Occipital lobe (tissue), 2 donors: Measurements from ENCODE around the gene MYH3. TPM values are rescaled to one million over a fixed set of nuclear protein-coding genes. Genes with fewer than 3 reads are reported as not detected.

ENCODE experiments used
- DNase-seq: peaks from one replicate; lab custom pipeline; 2025; lab: John Stamatoyannopoulos, UW
- total RNA-seq: library from RNA; depleted of rRNA; stranded (reverse); fragments of >200 nt; gene quantifications from one replicate; pipeline ENCODE4 v1.2.3, GENCODE V29; 2014

MYH3 gene
- total RNA-seq, 1 donor from 2014 or later = 1.4 TPM

DNA sequence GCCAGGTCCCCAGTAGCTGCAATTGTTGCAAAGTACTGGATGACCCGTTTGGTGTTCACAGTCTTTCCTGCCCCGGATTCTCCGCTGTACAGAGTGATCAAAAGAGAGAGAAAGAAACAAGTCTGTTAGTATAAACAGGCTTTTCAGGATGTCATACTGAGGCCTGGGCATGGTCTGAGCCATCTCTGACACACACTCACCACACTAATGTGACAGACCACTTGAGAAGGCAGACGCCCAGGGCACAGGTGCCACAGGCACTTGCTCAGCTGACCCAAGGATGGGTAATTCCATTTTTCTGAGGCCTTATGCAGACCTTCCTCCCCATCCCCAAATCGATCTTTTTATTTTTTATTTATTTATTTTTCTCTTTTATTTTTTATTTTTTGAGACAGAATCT is 7.5 kb downstream of the MYH3 start:
- no peak for DNase-seq

DNA sequence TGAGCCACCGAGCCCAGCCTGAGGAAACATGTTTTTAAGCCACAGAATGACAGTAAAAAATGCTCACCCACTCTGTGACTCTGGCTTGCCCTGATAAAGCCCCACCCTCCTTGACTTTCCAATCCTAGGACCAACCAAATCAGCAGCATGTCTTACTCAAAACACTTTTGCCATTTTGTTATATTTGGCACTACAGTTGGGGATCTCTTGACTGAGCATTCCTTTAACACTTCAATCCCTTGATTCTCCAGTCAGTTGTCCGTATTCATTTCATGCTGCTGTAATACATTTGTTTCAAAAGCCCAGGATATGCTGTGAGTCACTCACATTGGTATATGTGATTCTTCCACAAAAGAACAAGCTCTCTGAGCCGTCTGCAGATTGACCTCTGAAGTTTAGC is 8.2 kb downstream of the MYH3 start:
- no peak for DNase-seq

- no peak for DNase-seq
Observed at GRCh38 chr17:10648381-10648780, 8.7 kb downstream of the MYH3 start.

- DNase-seq = peak; percentile 40
Observed at GRCh38 chr17:10646392-10646990, 10.6 kb downstream of the MYH3 start.

- DNase-seq = no peak
Observed at GRCh38 chr17:10640475-10640874, 16.6 kb downstream of the MYH3 start.

DNA sequence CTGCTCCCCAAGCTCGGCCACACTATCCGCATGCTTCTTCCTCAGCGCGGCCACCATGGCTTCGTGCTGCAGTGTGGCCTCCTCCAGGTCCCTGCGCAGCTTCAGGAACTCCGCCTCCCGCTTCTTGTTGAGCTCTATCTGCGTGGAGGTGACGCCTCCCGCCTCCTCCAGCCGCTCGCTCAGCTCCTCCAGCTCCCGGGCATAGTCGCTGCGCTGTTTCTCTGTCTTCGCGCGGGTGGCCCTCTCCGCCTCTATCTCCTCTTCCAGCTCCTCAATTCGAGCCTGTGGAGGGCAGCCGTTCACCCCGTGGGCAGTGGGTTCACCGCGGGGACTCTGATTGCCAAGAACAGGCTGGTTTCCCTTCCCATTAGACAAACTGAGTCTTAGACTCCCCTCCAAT is 19.0 kb downstream of the MYH3 start:
- DNase-seq = no peak

GRCh38 chr17:10635290-10635689 is 21.8 kb downstream of the MYH3 start:
- DNase-seq = no peak

GRCh38 chr17:10633738-10634379 is 23.2 kb downstream of the MYH3 start:
- DNase-seq = no peak

- no peak for DNase-seq
Observed at GRCh38 chr17:10631701-10632100, 25.4 kb downstream of the MYH3 start.

DNA sequence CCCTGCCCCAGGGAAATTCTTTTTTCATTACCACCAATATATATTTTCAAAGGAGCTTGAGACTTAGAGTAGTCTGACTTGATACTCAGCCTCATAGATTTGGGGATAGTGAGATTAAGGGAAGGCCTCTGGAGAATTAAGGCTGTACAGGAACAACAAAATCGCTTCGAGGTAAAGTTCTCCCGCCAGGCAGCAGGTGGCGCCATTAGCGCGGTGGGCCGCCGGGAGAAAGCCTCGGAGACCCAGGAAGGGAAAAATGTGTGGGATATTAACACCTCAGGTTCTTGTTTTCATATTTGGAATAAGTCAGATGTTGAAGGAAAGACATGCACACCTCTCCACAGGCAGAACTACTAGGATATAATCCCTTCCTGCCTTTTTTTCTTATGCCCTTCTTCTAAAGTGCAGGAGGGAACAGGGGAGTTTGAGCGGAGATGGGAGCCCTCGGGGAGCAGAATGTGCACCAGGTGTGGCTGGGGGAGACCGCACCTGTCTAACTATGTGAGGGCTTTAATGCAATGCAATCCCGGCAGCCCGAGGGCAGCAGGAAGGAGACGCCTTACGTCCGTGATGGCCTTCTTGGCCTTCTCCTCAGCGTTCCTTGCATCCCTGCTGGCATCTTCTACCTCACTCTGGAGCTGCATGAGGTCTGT is 25.9 kb downstream of the MYH3 start:
- DNase-seq = no peak

- no peak for DNase-seq
Observed at GRCh38 chr17:10629706-10630105, 27.4 kb downstream of the MYH3 start.

DNA sequence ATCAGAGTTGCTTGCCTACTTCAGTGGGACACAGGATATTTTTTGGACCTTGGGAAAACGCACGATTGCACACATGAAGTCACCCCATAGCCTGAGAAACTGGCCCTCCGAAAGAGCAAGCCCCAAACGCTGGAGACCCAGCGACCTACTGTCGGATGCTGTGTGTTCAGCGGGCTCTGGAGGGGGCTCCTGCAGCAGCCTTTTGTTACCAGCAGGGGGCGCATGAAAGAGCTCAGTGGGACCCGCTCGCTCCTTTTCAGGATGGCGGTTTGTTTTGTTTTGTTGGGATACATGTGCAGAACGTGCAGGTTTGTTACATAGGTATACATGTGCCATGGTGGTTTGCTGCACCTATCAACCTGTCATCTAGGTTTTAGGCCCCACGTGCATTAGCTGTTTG is 28.4 kb downstream of the MYH3 start:
- DNase-seq = no peak

- no peak for DNase-seq
Observed at GRCh38 chr17:10626390-10626789, 30.7 kb downstream of the MYH3 start.

GRCh38 chr17:10624969-10625368 is 32.1 kb downstream of the MYH3 start:
- DNase-seq = no peak

- no peak for DNase-seq
Observed at GRCh38 chr17:10623737-10624338, 33.3 kb downstream of the MYH3 start.

DNA sequence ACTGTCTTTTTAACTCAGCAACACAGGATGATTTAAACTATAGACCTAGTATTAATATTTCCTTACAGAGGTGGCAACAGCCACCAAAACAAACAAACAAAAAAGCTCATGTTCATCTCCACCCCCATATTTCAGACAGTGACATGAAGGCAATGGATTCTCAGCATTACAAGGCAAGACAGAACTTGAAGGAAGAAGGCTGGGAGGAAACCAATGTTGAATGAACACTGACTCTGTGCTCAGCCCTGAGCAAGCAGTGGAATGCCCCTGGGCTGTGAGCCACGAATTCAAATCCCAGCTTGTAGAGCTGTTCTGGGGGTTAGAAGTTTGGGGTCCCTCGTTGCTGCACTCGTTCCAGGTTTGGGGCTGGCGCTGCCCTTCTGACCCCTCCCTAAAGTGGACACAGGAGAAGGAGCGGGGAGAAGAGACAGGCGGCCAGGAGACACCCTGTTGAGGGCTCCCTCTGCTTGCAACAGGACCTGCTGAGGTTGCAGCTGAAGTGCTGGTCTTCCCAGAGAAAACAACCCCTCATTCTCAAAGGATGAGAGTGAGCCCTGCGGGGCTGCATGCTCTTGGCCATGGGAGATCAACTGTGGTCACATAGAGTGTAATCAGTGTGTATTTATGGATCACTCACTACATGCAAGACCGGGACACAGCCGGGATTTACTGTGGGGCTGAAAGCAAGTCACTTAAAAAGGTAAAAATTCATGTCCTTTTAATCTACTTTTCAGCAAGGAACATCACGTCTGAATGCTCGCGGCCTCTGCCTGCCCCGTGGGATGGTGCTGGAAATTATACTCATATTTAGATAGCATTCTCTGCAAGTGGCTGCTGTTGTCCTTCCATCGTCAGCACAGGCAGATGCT is 34.3 kb downstream of the MYH3 start:
- no peak for DNase-seq

GRCh38 chr17:10621397-10621796 is 35.7 kb downstream of the MYH3 start:
- DNase-seq = no peak

DNA sequence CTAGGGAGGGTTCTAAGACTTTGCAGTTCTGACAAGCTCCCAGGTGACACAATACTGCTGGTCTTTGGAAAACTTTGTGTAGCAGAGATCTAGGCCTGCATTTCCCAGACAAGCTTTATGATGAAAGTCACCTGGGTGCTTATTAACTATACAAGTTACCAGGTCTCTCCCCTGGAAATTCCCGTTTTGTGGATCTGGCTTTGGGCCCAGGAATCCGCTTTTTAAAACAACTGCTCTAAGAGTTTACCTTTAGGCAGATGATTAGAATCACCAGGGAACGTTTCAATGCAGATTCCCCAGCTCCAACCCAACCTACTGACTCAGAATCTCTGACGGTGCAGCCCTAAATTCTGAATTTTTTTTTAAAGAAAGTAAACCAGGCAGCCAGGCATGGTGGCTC is 36.3 kb downstream of the MYH3 start:
- no peak for DNase-seq

- peak; percentile 55 for DNase-seq
Observed at GRCh38 chr17:10618202-10618635, 38.9 kb downstream of the MYH3 start.

DNA sequence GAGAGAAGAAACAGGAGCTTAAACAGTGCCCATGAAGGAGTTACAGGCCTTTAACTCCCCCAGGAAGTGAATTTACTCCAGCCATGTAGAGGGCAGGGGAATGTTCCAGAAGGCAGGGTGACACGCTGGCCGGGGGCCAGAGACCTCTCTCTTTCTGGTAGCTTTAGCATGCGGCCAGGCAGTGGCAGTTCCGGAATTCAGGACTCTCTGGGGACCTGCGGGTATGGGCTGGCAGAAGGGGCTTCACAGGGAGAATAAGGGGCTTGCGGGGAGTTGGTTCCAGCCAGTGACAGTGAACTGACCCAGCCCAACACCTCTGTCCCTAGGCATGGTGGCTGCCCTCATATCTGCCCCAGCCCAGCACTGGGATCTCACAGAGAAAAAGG is 40.0 kb downstream of the MYH3 start:
- DNase-seq = no peak

DNA sequence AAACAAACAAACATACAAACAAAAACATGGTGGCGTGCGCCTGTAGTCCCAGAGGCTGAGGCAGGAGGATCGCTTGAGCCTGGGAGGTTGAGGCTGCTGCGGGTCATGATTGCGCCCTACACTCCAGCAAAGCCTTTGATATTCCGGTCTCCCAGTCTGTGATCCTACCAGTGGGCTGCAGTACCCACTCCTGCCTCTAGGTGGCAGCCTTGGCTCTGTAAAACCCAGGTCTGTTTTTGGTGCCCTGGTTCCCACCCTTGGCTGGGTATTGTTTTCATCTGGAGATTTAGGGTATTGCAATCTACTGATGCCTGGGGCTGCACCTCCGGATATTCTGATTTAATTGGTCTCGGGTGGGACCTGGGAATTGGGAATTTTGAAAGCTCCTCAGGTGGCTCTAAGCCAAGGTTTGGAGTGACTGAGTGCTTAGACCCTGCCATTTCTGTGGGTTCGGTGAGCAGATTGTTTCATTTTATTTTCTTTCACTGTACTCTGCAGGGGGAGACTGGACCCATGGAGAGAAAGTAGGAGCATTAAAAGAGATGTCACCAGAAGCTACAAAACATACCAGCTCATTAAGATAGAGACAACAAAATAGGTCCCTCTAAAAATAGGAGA is 40.5 kb downstream of the MYH3 start:
- peak; percentile 25 for DNase-seq
